HuH-7.5 (cell line): Measurements from ENCODE around the gene DUSP10.

ENCODE experiments used
- DNase-seq: peaks from one replicate; pipeline ENCODE4 v3.0.0; 2011; ENCODE audit warnings: low spot score

The DUSP10 gene

DNA sequence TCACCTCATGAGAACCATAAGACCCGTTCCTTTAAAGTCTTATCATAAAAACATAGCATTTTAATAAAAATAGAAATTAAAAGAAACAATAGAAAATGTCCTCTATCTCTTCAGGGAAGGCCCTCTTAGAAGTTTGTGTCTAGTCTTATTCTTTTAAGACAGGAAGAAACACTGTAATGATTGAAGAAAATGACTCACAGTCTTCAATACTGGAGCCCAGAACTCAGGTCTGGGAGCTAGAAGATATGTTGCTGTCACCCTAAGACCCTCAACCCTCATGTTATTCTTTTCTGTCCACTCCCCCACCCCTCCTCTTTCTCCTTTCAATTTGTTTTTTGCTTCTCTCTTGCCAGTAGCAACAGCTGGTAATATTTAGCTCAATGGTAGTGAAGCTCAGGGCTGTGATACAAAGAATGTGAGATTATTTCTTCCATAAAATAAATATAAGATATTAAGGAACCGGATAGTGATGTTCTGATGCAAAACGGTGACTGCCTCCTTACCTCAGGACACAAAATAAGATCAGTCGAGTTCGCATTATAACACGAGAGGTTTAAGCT is 12.0 kb downstream of the DUSP10 start:
- no peak for DNase-seq

DNA sequence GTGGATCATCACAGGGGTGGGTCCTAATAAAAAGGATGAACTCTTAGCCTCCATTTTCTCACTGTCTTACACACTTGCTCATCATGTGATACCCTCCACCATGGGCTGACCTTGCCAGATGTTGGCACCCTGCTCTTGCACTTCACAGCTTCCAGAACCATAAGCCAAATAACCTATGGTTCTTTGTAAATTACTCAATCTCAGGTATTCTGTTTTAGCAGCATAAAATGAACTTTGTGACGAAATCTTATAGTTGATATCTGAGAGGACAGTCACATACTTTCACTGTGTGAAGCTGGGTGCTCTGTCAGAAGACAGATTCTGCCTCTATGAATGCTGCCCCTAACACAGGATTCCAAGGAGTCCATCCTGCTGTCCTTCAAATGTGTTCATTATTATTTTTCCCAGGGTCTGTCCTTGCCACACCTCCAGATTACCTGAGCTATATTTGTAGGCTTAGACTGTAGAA is 13.8 kb downstream of the DUSP10 start:
- no peak for DNase-seq

DNA sequence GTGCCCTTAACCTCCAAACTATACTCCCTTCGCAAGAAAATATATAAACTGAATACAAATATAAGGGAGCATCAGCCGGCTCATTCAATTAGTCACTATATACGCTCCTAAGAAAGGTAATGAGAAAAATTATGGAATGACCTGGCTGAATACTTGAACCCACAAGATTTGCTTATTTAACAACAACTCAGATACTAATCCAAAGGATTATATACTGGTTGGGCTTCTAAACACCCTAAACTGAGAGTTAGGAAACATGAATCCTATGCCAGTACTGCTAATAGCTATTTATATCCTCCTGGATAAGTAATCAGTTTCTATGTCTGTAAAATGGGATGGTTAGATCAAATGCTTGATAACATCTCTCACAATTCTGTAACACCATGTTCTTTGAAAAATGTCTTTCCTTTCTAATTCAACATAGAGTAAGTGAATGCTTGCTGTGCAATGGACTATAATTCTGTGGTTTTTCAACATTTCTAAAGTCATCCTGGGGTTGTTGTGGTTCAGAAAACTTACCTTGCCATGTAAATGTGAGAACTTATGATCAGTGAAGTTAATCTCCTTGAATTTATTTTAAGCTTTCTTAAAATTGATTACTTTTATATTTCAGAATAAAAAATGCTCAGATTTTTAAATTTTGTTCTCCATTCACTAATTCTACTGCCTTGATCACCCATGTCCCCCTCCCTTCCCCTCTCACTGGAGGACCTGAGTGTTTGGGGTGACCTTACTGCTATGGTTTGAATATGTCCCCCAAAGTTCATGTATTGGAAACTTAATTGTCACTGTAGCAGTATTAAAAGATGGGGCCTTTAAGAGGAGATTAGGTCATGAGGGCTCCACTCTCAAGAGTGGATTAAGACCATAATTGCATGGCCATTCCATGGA is 14.5 kb downstream of the DUSP10 start:
- no peak for DNase-seq

DNA sequence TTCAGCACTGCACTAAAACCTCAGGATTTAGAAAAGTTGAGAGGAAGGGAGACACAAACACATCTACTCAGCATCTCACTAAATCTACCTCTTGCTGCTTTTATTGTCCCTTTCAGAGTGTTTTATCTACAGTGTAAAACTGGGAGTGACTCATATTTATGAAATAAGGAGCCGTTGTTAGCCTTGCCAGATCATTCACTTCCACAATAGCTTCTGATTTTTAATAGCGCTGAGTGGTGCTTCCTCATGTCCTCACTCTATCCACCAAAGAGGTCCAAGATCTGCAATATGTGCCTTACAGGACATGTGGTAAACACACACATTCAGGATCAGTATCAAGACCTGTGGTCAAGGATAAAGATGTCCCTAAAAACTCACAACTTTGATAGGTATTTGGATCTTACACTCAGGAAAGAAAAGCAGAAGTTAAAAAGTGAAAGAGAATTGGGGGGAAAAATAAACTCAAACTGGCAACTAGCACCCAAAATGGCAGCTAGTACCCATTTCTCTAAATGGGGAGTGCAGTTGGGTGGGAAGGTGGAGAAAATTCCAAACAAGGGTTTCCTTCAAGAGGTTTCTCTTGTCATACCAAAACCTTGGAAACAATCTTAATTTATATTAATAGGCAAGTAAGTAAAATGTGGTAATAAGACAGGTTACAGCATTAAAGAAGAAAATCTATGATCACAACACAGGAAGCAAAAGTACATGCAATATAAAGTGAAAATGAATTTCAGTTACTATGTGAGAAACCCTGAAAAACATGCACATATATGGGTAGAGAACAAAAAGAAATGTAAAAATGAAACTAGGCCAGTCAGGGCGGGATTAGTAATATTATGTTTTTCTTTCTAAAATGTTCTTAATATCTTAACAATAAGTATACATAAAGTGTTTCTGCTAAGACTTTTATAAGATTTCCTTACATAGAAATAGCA is 15.9 kb downstream of the DUSP10 start:
- no peak for DNase-seq

DNA sequence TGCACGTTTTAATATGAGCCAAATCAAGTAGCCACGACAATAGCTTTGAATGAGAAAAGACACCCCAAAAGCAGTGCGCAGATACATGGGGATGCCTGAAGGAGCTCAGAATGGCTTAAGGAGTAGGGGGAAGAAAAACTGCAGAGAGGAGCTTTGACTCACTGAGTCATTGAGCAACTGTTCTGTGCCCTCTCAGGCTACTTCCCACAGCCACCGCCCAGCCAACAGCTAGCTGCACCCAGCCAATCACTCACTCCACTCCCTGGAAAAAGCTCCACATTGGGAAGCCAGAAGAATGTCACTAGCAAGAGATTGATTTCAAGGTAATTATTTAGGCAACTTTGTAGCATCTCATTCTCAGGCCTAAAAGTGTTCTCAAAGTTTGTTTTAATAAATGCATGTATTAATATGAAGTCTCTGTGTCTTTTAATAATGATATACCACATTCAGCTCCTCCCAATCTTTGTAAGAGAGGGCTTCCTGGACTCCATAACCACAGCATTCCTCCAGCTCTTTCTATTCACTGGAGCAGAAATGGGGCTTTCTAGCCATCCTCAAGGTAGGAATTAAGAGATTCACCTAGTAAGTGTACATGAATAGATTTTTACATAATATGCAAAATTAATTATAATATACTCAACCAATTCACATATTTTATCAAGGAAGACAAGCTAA is 16.8 kb downstream of the DUSP10 start:
- no peak for DNase-seq

DNA sequence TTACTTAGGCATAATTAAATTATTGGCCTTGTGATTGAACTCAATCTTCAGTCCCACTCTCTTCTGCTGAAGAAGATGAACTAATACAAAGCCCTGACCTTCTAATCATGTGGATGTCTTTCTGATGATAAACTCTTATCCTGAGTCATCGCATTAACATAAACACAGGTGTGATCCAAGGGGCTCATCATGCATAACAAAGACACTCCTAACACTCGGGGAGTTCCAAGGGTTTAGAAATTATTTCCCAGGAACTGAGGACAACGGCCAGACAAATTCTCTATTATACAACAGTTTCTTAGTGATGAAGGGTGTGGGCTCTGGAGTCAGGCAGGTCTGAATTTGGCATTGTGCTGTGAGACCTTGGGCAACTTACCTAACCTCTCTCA is 18.0 kb downstream of the DUSP10 start:
- no peak for DNase-seq

- no peak for DNase-seq
These were observed 18.7 kb downstream of the DUSP10 start for GRCh38 chr1:221723018-221723847.

DNA sequence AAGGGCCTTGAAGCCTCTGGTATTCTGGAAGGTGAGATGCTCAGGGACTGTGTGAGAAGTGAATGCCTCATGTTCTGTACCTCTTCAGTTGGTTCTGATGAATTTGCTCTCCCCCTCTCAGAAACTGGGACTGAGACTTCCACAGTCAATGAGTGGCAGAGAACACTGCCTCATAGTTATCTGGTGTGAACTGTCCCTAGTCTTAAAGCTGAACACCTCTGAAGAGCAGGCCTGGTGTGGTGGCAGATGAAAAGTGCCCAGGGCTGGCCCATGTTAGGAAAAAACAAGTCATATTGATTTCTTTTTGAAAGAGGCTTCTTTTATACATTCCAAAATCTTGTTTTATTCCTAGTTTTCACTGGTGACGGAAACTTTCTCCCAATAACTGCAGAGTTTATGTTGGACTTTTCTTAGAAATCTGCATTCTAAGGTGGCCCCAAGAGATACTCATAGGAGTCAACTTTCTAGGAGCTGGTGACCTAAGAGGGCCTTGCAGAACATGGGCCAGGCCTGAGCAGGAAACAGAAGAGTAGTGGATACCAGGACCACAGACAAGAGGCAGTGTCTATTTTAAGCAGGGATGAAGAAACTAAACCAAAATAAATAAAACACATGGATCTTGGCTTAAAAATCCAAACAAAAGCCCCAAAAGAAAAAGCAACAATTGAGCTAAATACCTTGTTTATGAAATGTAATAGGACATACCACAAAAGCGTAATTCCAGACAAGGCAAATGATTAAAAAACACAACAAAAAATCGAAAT is 19.5 kb downstream of the DUSP10 start:
- DNase-seq: no peak

GRCh38 chr1:221720545-221720944 is 21.3 kb downstream of the DUSP10 start:
- DNase-seq: no peak

DNA sequence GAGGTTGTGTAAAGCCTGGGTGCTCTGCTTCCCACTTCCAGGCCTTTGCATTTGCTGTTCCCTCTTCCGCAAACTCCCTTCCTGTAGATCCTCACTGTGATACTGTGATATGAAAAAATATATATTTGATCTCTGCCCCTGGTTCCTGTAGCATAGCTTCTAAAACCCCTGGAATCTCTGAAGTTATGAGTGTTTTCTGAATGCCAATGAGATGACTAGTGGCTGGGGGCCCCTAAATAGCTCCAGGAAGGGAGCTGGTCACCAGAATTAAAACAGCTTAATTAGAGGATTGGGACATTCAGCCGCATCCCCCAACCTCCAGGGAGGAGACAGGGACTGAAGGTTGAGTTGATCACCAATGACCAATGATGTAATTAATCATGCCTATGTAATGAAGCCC is 21.9 kb downstream of the DUSP10 start:
- no peak for DNase-seq

- no peak for DNase-seq
These were observed 22.7 kb downstream of the DUSP10 start for GRCh38 chr1:221719278-221719597.

- no peak for DNase-seq
These were observed 23.3 kb downstream of the DUSP10 start for GRCh38 chr1:221718381-221719277.

DNA sequence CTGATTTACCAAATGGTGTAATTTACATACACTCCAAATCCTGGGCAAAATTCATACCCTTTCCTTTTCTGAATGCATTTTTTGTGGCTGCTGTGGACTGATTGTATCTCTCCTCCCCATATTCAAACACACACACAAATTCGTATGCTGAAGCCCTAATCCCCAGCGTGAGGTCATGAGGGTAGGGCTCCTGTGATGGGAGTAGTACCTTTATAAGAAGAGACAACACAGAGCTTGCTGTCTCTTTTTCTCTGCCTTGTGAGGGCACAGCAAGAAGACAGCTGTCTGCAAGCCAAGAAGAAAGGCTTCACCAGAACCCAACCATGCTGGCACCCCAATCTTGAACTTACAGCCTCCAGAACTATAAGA is 24.4 kb downstream of the DUSP10 start:
- DNase-seq: no peak

DNA sequence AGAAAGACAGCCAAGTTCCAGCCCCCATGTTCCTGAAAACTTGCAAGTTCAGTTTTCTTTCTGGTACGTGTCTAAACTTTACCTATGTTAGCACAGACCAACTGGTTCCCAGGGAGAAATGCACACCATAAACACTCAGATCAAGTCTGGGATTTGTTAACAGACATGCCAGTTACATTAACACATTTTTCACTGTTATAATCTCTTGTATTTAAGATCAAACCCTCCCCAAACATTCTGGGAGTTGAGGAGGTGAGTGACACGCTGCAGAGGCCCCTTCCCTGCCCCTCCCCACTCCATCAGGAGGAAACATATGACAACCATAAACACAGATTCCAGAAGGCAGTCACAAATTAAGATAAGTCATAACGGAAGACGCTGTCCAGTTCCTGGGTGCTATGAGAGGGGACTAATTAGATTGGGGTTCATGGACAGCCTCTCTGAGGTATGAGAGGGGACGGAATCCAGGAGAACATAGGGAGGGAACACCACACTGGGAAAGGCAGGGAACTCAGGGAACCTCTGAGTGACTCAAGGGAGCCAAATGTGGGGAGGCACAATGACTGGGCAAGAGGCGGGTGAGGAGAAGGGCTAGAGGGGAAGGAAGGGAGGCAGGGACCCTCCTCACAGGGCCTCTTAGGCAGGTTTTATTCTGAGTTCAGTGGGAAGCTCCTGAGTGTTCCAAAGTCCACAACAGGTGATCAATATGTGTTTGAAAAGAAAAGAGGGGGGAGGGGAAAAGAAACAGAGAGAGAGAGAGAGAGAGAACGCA is 25.0 kb downstream of the DUSP10 start:
- no peak for DNase-seq

DNA sequence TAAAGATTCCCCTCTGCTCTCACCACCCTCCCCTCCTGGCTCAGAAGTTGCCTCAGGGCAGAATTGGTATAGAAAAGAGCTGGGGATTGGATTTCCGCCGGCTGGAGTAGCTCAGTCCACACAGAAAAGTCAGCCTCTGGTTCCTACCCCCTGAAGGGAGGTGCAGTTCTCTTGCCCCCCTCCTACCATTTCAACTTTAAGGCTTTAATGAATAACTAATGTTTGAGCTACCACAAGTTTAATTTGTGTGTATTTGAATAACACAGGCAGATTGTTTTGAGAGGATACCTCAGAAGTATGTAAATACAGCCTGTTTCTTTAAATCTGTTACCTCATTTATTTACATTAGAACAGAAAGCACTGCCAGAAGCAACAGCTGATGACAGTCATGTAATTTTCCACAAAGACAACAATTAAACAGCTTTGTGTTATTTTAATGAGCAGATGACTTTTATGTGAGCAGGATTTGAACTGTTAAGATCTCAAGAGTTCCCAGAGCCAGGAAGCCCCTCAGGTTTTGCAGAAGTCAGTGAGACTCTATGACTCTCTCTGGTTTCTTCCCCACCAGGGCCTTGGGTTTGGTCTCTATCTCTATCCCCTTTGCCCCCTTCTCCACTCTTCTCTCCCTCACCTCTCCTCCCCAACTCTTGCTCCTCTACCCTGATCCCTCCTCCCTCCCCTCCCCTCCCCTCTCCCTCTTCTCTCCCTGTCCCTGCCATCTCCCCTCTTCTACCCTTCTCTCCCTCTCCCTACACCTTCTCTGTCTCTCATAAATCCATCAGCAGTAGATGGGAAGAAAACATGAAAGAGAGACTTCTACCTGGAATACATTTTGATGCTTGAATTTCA is 26.3 kb downstream of the DUSP10 start:
- DNase-seq: no peak

DNA sequence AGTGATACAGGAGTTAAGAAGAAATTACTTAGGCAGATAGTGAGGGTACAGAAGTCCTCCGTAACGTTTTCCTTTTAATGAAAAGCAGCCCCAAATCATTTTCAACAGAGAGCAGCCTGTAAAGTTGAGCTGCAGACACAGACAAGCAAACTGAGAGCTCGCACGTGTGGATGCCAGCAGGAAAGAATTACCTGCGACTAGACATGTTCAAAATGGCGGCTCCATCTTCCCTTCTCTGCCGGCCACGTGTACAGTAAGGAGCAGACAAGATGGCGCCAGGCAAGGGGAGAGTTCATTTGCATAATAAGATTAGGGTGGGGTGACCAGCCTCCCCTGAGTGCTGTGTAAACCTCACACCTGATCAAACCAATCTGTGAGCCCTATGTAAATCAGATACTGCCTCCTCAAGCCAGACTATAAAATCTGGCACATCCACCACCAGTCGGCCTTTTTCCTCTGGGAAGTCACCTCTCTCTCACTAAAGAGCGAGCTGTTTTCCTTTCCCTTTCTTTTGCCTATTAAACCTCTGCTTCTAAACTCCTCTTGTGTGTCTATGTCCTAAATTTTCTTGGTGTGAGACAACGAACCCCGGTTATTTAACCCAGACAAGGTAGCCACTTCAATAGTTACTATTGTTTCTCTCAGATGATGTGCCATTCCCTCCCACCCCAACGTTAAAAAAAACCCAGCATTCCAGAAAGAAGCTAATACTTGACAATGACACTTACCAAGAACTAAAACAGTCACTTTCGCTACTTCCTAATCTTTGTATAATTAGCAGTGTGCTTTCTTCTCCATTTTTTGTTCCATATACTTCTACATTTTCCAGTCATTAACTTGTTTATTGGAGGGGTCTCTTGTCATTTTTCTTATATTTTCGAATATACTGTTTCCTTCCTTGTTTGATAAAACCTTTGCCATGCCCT is 27.4 kb downstream of the DUSP10 start:
- no peak for DNase-seq
